HCT116 (cell line): ENCODE measurements around the gene THADA. TPM values are rescaled to one million over a fixed set of nuclear protein-coding genes. Genes with fewer than 3 reads are reported as not detected.

Source experiments
- ATAC-seq: fragments of 200-7000 bp; cut with Tn5 transposase; 2 replicates; pipeline ENCODE4 v1.9.1; 2020; ENCODE audit warnings: mild to moderate bottlenecking, moderate library complexity
- BruUV-seq: library from RNA; stranded (reverse); fragments of 400-500 nt; replicated peaks from 2 replicates; lab custom pipeline; 2021; lab: Mats Ljungman, UMichigan
- CTCF ChIA-PET: fragments of 300-600 bp; sonication (Branson Sonifier 250); formaldehyde crosslinking; loops from one replicate; lab custom pipeline; 2021; ENCODE audit warnings: antibody characterized with exemption; lab: Charles Lee
- POLR2A ChIA-PET: fragments of 300-600, 350-600 bp; sonication (Branson Sonifier 250); formaldehyde crosslinking; loops from one replicate; lab custom pipeline; 2021; ENCODE audit warnings: antibody characterized with exemption; lab: Charles Lee
- RAD21 ChIA-PET, 2 experiments: fragments of 300-600 bp; sonication (Branson Sonifier 250); formaldehyde crosslinking; loops; one replicate each; lab custom pipeline; 2023; ENCODE audit warnings: low total read pairs in 2 of 2; ENCODE audit not compliant: uncharacterized antibody in 2 of 2, unreplicated experiment in 2 of 2, low non-redundant PET in 1 of 2; lab: Charles Lee
- DNase-seq: peaks from one replicate; pipeline ENCODE4 v3.0.0-alpha.2; 2010; ENCODE audit warnings: low read depth, low spot score
- H2AFZ ChIP-seq: fragments of 200-600 bp; shearing (Covaris generic), sonication (generic); 2 replicates; pipeline ENCODE4 v1.6.1; 2017; ENCODE audit warnings: low read depth, mixed run types, mixed read lengths, antibody characterized with exemption, low read length; ENCODE audit not compliant: poor library complexity, severe bottlenecking
- H3K27ac ChIP-seq: 2 replicates; pipeline ENCODE4 v1.5.1; 2012; ENCODE audit warnings: low read depth, low read length
- H3K27me3 ChIP-seq: fragments of 200-600 bp; sonication (generic); 2 replicates; pipeline ENCODE4 v1.6.1; 2016; ENCODE audit warnings: mixed run types, low read length, mixed read lengths; ENCODE audit not compliant: insufficient read depth
- H3K36me3 ChIP-seq, 2 experiments: fragments of 200-500 bp in 1 of 2; fragments of 200-600 bp in 1 of 2; sonication (Bioruptor generic) in 1 of 2; sonication (generic) in 1 of 2; 2 replicates each; pipeline versions ENCODE4 v1.5.1 to v1.6.1; 2014 to 2016; ENCODE audit warnings: low read length in 2 of 2, inconsistent platforms in 1 of 2, mixed read lengths in 1 of 2, mixed run types in 1 of 2; ENCODE audit not compliant: insufficient read depth in 2 of 2, control insufficient read depth in 1 of 2
- H3K4me1 ChIP-seq, 2 experiments: fragments of 200-600 bp in 1 of 2; sonication (generic) in 1 of 2; 2 replicates each; pipeline versions ENCODE4 v1.5.1 to v1.6.1; 2012 to 2017; ENCODE audit warnings: low read length in 2 of 2, inconsistent platforms in 1 of 2, mild to moderate bottlenecking in 1 of 2, mixed read lengths in 1 of 2, mixed run types in 1 of 2, moderate library complexity in 1 of 2; ENCODE audit not compliant: insufficient read depth in 2 of 2, control insufficient read depth in 1 of 2
- H3K4me2 ChIP-seq: fragments of 200-600 bp; sonication (generic); 2 replicates; pipeline ENCODE4 v1.6.1; 2017; ENCODE audit warnings: mixed run types, low read length, mixed read lengths
- H3K4me3 ChIP-seq, 2 experiments: fragments of 200-600 bp in 1 of 2; sonication (generic) in 1 of 2; replicated peaks in 1 of 2; 2 replicates each; pipeline ENCODE4 v1.5.1; 2011 to 2016; ENCODE audit warnings: low read length in 2 of 2, control low read depth in 1 of 2, low read depth in 1 of 2, mild to moderate bottlenecking in 1 of 2, mixed read lengths in 1 of 2, mixed run types in 1 of 2
- H3K79me2 ChIP-seq: fragments of 200-600 bp; sonication (generic); 2 replicates; pipeline ENCODE4 v1.6.1; 2017; ENCODE audit warnings: mild to moderate bottlenecking, mixed run types, low read length, moderate library complexity, mixed read lengths; ENCODE audit not compliant: insufficient read depth
- H3K9ac ChIP-seq: fragments of 200-600 bp; sonication (generic); 2 replicates; pipeline ENCODE4 v1.6.1; 2016; ENCODE audit warnings: low read length, mixed read lengths
- H3K9me2 ChIP-seq: fragments of 200-600 bp; sonication (generic), shearing (Covaris generic); 2 replicates; pipeline ENCODE4 v1.6.1; 2017; ENCODE audit warnings: mixed run types, mild to moderate bottlenecking, moderate library complexity; ENCODE audit not compliant: insufficient read depth
- H3K9me3 ChIP-seq, 2 experiments: fragments of 200-500 bp in 1 of 2; fragments of 200-600 bp in 1 of 2; sonication (Bioruptor generic) in 1 of 2; sonication (generic) in 1 of 2; 2 replicates each; pipeline ENCODE4 v1.6.1; 2014 to 2017; ENCODE audit warnings: low read length in 2 of 2, mixed read lengths in 2 of 2, inconsistent platforms in 1 of 2, low read depth in 1 of 2, mild to moderate bottlenecking in 1 of 2, mixed run types in 1 of 2, moderate library complexity in 1 of 2; ENCODE audit not compliant: control insufficient read depth in 1 of 2, insufficient read depth in 1 of 2
- H4K20me1 ChIP-seq: fragments of 200-600 bp; sonication (generic), shearing (Covaris generic); 2 replicates; pipeline ENCODE4 v1.6.1; 2017; ENCODE audit warnings: mixed run types, mild to moderate bottlenecking, moderate library complexity; ENCODE audit not compliant: insufficient read depth
- CBX3 ChIP-seq: IDR thresholded peaks from 2 replicates; pipeline ENCODE4 v1.6.1; 2012; ENCODE audit warnings: low read depth
- EZH2 ChIP-seq: fragments of 200-600 bp; sonication (generic); IDR thresholded peaks from 2 replicates; pipeline ENCODE4 v1.6.1; 2017; ENCODE audit warnings: antibody characterized with exemption, mixed run types
- EZH2phosphoT487 ChIP-seq: fragments of 200-600 bp; IDR thresholded peaks from 2 replicates; pipeline ENCODE4 v1.6.1; 2018; ENCODE audit warnings: antibody characterized with exemption, borderline replicate concordance
- FOSL1 ChIP-seq: IDR thresholded peaks from 2 replicates; pipeline ENCODE4 v1.6.1; 2012; ENCODE audit warnings: low read depth
- MAX ChIP-seq: IDR thresholded peaks from 2 replicates; pipeline ENCODE4 v1.6.1; 2012
- POLR2AphosphoS5 ChIP-seq: IDR thresholded peaks from 2 replicates; pipeline ENCODE4 v1.6.1; 2011; ENCODE audit warnings: mild to moderate bottlenecking, low read depth, low read length, moderate library complexity
- SP1 ChIP-seq: IDR thresholded peaks from 2 replicates; pipeline ENCODE4 v1.6.1; 2012; ENCODE audit warnings: low read depth
- intact Hi-C: fragments of 100-400 bp; cut with micrococcal nuclease; formaldehyde crosslinking; loops from 2 replicates; pipeline ENCODE4 v1.10.0; 2022
- total RNA-seq: library from RNA; stranded (reverse); gene quantifications from one replicate; pipeline ENCODE4 v1.2.1, GENCODE V29; 2021; ENCODE audit not compliant: unreplicated experiment

The THADA gene
- total RNA-seq, 1 experiment from 2014 or later = 30.7 TPM

- Histone ChIP-seq H3K4me1 (peaks cover 61 to 76% of the 10 kb centered on the region in 2 experiments), H4K20me1 (no peaks in the 10 kb centered on the region), H3K4me3 (no peak overlapping the region), H3K79me2 (no peaks in the 10 kb centered on the region), H3K27ac (no peak overlapping the region), H3K4me2 (no peak overlapping the region), H3K36me3 (no peaks in the 10 kb centered on the region), H3K9me2 (no peaks in the 10 kb centered on the region), H3K27me3 (no peaks in the 10 kb centered on the region), H2AFZ (no peak overlapping the region), H3K9me3 (no peaks in the 10 kb centered on the region), H3K9ac (no peak overlapping the region)
- BruUV-seq = no TSS peak
- ChIA-PET CTCF (no interaction called here), RAD21 (no interaction called here), POLR2A (no interaction called here)
- DNase-seq (no peak), ATAC-seq (no peak)
- intact Hi-C loops = no loop called here
- TF ChIP-seq EZH2 = no peak
Observed at GRCh38 chr2:43464590-43464989, 131.2 kb downstream of the THADA start.

- Histone ChIP-seq H3K9ac (no peak overlapping the region), H3K4me2 (peak overlapping the region; percentile 24), H3K36me3 (no peaks in the 10 kb centered on the region), H3K27me3 (no peaks in the 10 kb centered on the region), H3K9me3 (no peaks in the 10 kb centered on the region), H3K4me3 (no peak overlapping the region), H3K4me1 (peaks cover 61 to 77% of the 10 kb centered on the region in 2 experiments), H3K79me2 (no peaks in the 10 kb centered on the region), H3K27ac (peak overlapping the region; percentile 46), H2AFZ (no peak overlapping the region), H4K20me1 (no peaks in the 10 kb centered on the region), H3K9me2 (no peaks in the 10 kb centered on the region)
- no TSS peak for BruUV-seq
- intact Hi-C loops = no loop called here
- ChIA-PET CTCF (interaction anchor here (1.4 kb wide), 1 partner anchor 21 kb away, joined by 3 read pairs; no protein-coding TSS in a partner anchor), RAD21 (no interaction called here), POLR2A (interaction anchor here (1.1 kb wide), 1 partner anchor 236 kb away, joined by 3 read pairs; the partner anchor contains the start of gene ZFP36L2)
- ATAC-seq = peak; percentile 31; the same call in 1 of the 2 replicates
- no peak for DNase-seq
- no peak for TF ChIP-seq MAX
- TF ChIP-seq POLR2AphosphoS5 = no peak
- peak; percentile 27; the same call in 1 of the 2 replicates for TF ChIP-seq SP1
- no peak for TF ChIP-seq EZH2phosphoT487
- TF ChIP-seq FOSL1 = no peak
- TF ChIP-seq CBX3 = no peak
Observed at GRCh38 chr2:43462866-43463641, 132.8 kb downstream of the THADA start.
